Measurements from ENCODE around the gene CDK10. TPM values are rescaled to one million over a fixed set of nuclear protein-coding genes. Genes with fewer than 3 reads are reported as not detected.
"Not testable (repeated sequence)": the region's sequence is repeated elsewhere in the genome, so short reads cannot be mapped to it uniquely, and the experiment has no call there.

CDK10 gene, protein sequence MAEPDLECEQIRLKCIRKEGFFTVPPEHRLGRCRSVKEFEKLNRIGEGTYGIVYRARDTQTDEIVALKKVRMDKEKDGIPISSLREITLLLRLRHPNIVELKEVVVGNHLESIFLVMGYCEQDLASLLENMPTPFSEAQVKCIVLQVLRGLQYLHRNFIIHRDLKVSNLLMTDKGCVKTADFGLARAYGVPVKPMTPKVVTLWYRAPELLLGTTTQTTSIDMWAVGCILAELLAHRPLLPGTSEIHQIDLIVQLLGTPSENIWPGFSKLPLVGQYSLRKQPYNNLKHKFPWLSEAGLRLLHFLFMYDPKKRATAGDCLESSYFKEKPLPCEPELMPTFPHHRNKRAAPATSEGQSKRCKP
- 50.4 TPM for polyA plus RNA-seq (ENCODE audit: insufficient read length)

DNA sequence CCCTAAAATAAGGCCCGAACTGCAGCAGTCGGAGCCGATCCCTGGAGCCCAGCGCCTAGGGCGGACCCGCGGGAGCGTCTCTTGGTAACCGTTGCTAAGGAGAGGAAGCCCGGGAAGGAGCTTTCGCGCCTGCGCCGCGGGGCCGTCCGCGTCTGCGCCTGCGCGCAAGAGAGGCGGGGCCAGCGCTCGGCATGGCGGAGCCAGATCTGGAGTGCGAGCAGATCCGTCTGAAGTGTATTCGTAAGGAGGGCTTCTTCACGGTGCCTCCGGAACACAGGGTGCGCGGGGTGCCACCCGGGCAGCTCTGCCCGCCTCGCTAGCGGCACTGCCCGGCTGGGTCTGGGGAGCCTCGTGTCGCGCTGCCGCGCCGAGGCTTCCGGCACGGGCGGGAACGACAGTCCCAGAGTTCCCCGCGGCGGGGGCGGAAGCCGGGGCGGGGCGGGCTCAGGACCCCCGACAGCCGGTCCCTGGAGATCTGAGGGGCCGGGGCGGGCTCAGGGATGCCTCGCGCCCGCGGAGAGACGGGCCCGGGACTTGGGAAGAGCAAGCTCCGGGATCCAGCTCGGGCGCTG is at the start of gene CDK10:
Gene CDK10 (plus strand): TSS at position 170 of the 572 bp plus-strand sequence. CDS start 22 bp downstream, at position 192.
- DNase-seq (ENCODE audit: low read depth) = no peak

DNA sequence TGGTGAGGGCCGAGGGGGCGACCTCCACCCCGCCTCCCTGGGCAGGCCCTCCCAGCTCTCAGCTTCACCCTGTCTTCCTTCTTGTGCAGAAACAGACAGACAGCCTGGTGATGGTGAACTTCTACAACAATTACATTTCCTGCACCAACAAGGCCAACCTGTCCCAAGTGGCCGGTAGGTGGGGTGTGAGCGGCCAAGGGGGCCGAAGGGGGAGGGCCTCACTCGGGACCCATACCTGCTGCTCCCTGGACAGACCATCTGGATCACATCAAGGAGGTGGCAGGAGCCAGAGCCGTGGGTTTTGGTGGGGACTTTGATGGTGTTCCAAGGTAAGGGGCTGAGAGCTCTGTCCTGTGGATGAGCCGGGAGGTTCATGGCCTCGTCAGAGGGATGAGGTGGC is 49.1 kb upstream of the CDK10 start:
- no peak for DNase-seq (ENCODE audit: low read depth)

DNA sequence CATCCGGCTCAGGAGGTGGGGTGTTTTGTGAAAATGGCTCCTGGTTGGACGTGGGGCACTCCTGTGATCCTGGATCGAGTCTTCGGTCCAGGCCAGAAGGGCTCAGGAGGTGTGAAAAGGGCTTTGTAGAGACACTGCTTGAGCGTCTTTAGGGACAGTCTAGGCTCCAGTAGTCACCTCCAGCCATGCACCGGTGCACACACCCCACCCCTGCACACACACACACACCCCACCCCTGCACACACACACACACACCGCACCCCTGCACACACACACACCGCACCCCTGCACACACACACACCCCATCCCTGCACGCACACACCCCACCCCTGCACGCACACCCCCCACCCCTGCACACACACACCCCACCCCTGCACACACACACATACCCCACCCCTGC is 48.0 kb upstream of the CDK10 start:
- DNase-seq (ENCODE audit: low read depth) = no peak

DNA sequence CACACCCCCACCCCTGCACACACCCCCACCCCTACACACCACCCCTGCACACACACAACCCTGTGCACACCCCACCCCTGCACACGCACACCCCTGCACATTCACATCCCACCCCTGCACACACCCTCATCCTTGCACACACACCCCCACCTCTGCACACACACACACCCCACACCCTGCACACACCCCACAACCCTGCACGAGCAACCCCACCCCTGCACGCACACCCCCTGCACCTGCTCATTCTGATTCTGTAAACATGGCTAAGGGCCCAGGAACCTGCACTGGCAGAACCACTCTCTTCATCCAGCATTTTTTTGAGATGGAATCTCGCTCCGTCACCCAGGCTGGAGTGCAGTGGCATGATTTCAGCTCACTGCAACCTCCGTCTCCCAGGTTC is 47.1 kb upstream of the CDK10 start:
- no peak for DNase-seq (ENCODE audit: low read depth)

DNA sequence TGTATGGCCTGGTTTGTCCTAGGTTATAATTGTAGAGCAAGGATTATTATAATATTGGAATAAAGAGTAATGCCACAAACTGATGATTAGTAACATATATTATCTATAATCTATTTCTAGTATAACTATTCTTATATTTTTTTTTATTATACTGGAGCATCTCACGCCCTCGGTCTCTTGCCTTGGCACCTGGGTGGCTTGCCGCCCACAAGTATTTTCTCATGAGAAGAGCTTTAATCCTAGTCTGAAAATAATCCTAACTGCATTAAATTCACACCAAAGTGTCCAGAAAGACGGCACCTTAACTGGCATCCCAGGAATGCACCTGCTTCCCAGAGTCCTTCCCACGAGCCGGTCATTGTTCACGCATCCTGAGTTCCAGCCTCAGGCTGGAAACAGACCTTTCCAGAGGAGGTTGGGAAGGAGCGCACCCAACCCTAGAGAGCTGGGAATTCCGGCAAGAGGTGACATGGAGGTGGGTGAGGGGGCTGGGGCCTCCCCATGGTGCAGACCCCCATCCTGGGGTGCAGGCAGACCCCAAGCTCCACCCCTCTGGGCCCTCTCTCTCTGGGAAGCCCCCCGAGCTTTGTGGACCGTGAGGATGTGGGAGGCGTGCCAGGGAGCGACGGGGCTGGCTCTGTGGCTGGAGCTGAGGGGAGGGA is 44.9 kb upstream of the CDK10 start:
- no peak for DNase-seq (ENCODE audit: low read depth)

DNA sequence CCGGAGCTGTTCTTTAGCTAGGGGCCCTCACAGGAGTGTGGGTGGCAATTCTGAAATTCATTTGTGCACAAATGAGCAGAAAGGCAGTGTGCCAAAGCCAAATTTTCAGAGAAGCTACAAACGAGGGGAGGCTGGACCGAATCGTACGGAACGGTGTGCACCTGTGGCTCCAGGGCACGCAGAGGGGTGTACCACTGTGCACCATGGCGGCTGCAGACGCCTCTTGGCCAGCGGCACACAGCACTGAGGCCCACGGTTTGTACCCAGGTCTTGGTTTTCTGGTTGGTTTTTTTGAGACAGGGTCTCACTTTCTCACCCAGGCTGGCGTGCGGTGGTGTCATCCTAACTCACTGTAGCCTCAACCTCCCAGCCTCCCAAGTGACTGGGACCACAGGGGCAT is 43.9 kb upstream of the CDK10 start:
- no peak for DNase-seq (ENCODE audit: low read depth)

DNA sequence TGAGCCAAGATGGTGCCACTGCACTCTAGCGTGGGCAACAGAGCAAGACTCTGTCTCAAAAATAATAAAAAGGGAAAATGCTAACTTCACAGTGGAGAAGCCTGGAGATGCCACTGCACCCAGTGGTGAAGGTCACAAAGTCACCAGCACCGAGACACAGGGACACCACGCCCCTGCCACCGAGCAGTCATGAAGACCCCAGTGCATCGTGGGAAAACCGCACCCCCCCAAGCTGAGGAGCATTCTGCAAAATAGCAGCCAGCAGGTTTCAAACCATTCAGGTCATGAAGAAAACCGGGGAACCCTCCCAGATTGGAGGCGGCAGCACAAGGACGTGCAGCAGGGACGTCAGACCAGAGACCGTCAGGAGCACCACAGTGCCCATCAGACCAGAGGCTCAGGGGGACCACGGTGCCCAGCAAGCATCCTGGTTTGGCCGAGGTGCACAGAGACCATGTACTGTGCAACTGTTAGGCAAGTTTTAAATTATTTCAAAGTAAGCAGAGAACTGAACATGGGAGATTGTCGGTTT is 42.7 kb upstream of the CDK10 start:
- no peak for DNase-seq (ENCODE audit: low read depth)

DNA sequence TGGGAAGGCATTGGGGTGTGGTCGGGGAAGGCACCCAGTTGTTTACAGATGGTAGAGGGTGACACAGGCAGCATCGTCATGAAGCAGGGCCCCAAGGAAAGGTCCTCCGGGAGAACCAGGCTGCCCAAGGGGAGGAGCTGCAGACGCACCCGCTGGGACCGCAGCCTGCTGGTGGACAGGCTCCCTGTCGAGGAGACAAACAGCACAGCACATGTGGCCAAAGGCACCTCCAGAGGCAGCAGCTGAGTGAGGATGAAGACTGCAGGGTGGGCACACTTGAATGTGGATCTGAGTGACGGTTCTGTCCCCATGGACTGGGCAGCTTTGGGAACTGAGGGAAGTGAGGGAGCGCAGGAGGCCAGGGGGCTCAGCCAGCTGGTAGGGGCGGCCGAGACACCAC is 41.4 kb upstream of the CDK10 start:
- DNase-seq (ENCODE audit: low read depth) = no peak

DNA sequence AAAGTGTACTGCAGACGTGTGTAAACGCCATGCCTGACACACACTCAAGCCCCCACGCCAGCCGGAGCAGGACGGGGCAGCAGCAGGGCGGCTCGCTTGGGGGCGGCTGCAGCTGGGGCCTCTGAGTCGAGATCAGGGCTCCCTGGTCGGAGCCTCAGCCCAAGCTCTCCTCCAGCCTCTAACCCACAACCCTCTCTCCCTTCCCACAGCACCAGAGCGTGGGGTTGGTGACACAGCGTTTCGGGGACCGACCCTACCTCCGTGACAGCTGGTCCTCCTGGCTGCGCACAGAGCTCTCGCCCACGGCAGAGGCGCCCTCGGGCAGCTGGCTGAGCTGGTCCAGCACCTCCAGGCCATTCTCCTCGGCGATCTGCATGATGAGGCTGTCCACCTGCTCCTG is 40.2 kb upstream of the CDK10 start:
- DNase-seq (ENCODE audit: low read depth) = no peak

DNA sequence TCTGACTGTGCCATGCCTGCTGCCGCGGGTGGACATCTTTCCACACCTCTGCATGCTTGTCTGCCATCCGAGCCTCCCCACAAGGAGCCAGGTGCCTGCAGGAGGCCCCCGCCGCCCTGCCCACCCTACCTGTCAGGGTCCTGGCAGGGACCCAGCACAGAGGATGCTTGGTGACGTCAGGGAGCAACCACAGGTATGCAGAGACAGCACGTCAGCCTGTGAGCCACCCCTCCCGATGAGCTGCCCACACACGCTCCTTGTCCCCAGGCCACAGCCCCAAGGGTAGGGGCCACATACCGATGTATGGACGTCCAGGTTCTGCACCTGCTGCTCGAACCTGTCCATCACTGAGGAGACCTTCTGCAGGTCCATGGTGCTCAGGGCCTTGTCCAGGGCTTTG is 39.6 kb upstream of the CDK10 start:
- DNase-seq (ENCODE audit: low read depth) = no peak

DNA sequence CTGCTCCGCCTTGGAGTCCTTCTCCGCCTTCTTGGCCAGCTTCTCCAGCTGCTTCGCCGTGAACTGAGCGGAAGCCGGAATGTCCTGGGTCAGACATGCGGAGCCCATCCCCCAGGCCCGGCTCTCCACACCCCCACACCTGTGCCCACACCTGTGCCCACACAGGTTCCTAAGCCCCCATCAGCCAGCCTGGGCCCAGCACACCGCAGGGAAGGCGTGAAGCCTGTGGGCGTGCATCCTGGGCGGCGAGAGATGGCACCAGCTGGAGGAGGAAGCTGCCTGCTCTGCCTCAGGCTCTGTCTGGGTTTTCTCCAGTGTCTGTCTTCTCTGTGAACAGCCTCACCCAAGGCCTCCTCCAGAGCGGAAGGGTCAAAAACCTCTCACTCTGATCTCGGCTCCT is 34.9 kb upstream of the CDK10 start:
- no peak for DNase-seq (ENCODE audit: low read depth)

DNA sequence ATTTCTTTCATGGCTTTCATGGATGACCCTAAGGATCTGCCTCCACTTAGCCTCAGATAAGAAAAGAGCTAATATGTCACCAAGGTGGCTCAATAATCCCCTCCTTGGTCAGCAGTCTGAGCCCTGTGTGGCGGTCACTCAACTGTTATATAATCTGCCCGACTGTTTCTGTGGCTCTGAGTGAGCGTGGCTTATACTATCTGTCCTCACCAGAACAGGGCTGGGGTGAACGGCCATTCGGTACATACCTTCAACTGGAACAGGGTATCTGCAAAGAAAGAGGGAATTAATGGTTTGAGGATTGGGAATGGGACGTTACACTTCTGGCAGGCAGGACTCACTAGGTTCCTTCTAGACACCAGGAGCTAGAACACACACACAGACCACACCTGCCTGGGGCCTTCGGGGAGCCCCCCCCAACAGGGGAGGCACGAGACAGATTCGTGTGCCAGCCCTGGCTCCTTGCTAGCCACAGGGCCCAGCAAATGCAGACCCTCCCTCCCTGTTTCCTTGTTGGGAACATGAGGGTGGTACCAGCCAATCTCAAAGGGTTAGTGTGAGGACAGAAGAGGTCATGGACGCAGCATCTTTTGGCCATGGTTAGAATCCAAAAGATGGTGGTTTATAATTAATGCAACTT is 32.7 kb upstream of the CDK10 start:
- no peak for DNase-seq (ENCODE audit: low read depth)

DNA sequence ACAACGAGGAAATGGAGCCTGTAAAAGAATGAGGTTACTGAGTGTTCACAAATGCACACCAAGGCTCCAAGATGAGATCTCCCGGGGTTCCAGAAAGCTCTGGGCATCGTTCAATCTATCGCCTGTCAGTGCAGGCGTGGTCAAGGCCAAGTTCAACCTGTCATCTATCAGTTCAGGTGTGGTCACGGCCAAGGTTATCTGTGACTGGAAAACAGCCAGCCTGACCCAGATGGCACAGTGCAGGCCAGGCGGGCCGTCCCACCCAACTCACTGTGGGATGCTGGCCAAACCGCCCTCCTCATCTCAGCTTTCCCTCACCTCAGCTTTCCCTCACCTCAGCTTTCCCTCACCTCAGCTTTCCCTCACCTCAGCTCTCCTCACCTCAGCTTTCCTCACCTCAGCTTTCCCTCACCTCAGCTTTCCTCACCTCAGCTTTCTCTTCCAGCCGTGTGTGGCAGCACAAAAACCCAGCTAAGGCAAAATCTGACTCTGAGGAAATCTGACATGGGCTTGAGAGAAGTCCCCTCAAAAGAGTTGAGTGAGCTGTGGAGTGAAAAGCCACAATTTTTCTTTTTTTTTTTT is 31.3 kb upstream of the CDK10 start:
- no peak for DNase-seq (ENCODE audit: low read depth)

DNA sequence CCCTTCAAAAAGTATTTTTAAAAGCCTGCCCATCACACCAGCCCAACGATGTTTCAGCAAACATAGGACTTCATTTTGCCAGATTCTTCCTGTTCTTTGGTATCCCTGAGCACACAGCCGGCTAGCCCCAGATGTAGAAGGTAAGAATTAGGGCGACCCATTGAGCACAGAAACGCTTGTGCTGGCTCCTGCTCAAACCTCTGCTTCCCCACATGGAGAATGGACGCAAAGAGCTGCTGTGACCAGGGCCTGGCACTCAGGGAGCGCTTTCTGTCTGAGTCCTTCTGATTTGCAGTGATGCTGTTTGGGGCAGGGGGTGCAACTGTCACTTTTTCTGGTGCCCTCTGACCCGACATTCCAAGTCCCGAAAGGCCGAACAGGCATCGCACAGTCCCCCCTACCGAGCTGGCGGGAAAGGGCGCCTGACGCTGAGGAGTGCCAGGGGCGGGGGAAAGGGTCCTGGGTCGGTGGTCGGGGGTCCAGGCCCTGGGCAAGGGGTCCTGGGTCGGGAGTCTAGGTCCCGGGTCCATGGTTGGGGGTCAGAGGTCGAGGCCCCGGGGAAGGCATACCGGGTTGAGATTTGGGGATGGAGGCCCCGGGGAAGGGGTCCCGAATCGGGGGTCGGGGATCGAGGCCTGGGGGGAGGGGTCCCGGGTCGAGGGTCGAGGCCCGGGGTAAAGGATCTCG is 29.9 kb upstream of the CDK10 start:
- no peak for DNase-seq (ENCODE audit: low read depth)

DNA sequence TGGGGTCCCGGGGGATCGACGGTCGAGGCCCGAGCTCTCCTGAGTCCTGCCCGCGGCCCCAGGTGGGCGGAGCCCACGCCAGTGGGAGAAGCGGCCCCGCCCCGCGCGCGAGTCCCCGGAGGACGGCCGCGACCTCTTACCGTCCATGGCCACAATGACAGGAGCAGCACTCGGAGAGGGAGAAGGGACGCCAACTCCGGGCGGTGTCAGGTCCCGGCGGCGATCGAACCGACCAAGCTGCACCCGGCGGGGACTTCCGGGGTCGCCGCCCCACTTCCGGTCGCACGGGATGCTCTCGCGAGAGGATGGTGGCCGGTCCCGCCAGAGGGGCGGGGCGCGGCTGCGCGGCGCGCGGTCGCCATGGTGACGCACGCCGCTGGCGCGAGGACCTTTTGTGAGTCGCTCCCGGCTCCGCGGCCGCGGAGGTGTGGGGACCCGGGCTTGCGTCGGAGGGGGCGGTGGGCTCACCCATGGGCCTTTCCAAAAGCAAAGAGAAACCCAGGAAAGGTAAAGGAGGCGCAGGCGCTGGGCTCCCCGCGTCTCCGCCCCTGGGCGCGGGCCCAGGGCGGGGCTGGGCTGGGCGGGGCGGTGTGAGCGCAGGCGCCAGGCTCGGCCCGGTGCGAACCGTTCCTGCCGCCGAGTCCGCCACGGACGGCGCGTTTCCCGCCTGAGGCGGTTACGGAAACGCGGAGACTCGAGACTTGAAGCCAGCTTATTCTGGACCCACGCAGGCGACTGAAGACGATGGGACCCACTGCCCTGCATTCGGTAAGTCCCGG is 28.9 kb upstream of the CDK10 start, which contains the start of the genes CHMP1A and SPATA33:
Gene CHMP1A (minus strand): TSS at position 267 of the 779 bp plus-strand sequence. CDS start 120 bp downstream, at position 147.
Gene SPATA33 (plus strand): TSS at position 395 of the 779 bp plus-strand sequence. CDS start 76 bp downstream, at position 471.
- peak; percentile 70 for DNase-seq (ENCODE audit: low read depth)

DNA sequence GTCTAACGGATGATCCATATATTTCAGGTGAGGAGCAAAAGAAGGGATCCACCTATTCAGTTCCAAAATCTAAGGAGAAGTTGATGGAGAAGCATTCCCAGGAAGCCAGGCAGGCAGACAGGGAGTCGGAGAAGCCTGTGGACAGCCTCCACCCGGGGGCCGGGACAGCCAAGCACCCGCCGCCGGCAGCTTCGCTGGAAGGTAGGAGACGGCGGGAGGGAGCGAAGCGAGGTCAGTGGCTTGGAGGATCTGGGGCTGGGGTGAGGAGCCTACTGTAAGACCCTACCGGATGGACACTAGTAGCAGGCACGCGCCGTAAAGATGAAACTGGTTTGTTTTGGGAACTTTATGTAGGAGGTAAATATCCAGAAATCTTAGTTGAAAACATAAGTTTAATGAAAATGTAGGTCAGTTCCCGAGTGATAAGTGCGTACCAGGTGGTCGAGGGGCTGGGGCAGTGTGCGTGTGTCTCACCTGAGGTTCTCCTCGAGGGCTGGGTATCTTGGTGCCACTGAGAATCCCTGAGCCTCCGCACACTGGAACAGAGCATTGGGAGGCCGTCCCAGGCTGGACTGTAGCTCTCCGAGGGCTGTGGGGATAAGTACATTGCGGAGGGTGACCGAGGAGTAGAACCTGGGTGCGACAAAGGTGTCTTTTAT is 28.1 kb upstream of the CDK10 start:
- no peak for DNase-seq (ENCODE audit: low read depth)

DNA sequence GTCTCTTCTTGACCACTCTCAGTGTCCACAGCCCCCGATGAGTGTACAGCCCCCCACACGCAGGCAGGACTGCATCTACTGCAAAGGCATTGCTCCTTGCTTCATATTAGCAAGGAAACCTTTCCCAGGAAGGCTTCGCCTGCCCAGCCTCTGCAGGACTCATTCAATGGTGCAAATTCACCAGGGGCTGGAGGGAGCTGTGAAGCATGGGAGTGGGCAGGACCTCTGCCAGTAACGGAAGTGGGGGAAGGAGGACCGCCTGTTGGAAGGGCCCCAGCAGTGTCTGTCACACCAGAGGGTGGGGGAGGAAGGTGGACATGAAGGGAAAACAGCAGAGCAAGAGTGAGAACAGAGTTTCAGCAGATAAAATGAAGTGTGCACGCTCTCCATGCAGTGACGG is 26.3 kb upstream of the CDK10 start:
- no peak for DNase-seq (ENCODE audit: low read depth)

DNA sequence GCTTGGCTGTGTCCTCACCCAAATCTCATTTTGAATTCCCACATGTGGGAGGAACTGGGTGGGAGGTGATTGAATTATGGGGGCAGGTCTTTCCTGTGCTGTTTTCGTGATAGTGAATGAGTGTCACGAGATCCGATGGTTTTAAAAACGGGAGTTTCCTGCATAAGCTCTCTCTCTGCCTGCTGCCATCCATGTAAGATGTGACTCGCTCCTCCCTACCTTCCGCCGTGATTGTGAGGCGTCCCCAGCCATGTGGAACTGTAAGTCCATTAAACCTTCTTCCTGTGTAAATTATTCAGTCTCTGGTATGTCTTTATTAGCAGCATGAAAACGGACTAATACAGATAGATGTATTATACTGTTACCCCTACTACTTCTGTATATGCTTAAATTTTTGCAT is 25.3 kb upstream of the CDK10 start:
- DNase-seq (ENCODE audit: low read depth) = no peak

DNA sequence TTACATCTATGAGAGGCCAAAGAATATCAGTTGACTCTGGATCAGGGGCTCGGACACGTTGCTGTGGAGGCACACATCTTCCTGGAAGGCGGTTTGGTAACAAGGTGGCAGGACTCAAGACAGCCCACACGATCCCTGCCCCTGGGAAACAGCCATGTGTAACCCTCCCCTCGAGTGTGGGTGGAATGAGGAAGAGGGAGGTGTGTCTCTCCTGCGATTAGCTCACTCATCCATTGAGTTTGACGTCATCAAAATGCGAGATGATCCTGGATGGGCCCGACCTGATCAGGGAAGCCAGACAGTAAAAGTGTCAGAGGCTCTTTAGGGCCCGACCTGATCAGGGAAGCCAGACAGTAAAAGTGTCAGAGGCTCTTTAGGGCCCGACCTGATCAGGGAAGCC is 22.3 kb upstream of the CDK10 start:
- DNase-seq (ENCODE audit: low read depth) = not testable (repeated sequence)

DNA sequence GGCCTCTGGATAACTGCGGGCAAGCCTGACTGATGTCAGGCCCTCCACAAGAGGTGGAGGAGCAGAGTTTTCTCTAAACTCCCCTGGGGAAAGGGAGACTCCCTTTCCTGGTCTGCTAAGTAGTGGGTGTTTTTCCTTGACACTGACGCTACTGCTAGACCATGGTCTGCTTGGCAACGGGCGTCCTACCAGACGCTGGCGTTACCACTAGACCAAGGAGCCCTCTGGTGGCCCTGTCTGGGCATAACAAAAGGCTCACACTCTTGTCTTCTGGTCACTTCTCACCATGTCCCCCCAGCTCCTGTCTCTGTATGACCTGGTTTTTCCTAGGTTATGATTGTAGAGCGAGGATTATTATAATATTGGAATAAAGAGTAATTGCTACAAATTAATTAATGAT is 19.5 kb upstream of the CDK10 start:
- not testable (repeated sequence) for DNase-seq (ENCODE audit: low read depth)

Measured in forelimb muscle (tissue), 1 donor.